CD4-positive, alpha-beta memory T cell (primary cell): ENCODE measurements around the gene SLC16A3. TPM values are rescaled to one million over a fixed set of nuclear protein-coding genes. Genes with fewer than 3 reads are reported as not detected.

ENCODE experiments used
- CTCF ChIA-PET: fragments of 350-600 bp; sonication (Branson Sonifier 250); formaldehyde crosslinking; loops from one replicate; lab custom pipeline; 2021; ENCODE audit warnings: inconsistent platforms; ENCODE audit not compliant: partially characterized antibody; lab: Charles Lee
- POLR2A ChIA-PET: fragments of 350-600 bp; sonication (Branson Sonifier 250); formaldehyde crosslinking; loops from one replicate; lab custom pipeline; 2021; ENCODE audit not compliant: partially characterized antibody; lab: Charles Lee
- DNase-seq, 5 donors: peaks; one replicate each; pipeline versions ENCODE4 v3.0.0 to v3.0.0-alpha.2; 2020 to 2022; ENCODE audit warnings: mixed read lengths in 1 of 5
- H3K27ac ChIP-seq: one replicate; pipeline ENCODE4 v1.7.0; 2013; ENCODE audit warnings: low read depth, low read length
- H3K27me3 ChIP-seq: 2 replicates; pipeline ENCODE4 v1.7.0; 2013; ENCODE audit warnings: mild to moderate bottlenecking, low read length, moderate library complexity; ENCODE audit not compliant: insufficient read depth
- H3K36me3 ChIP-seq: 2 replicates; pipeline ENCODE4 v1.7.0; 2013; ENCODE audit warnings: mild to moderate bottlenecking, low read length, moderate library complexity; ENCODE audit not compliant: insufficient read depth
- H3K4me1 ChIP-seq: 2 replicates; pipeline ENCODE4 v1.7.0; 2013; ENCODE audit warnings: mild to moderate bottlenecking, low read length, moderate library complexity; ENCODE audit not compliant: insufficient read depth
- H3K4me3 ChIP-seq, 2 donors: one replicate each; pipeline ENCODE4 v1.7.0; 2013; ENCODE audit warnings: low read length in 2 of 2, mild to moderate bottlenecking in 1 of 2
- H3K9me3 ChIP-seq, 2 donors: one replicate each; pipeline ENCODE4 v1.7.0; 2013; ENCODE audit warnings: low read length in 2 of 2, control low read depth in 1 of 2; ENCODE audit not compliant: control insufficient read depth in 1 of 2
- H3K27ac Mint-ChIP-seq, 7 donors: one replicate each; pipeline ENCODE4 v1.8.0; 2020 to 2021; ENCODE audit warnings: mixed read lengths in 7 of 7, mild to moderate bottlenecking in 6 of 7, inconsistent platforms in 3 of 7, moderate library complexity in 3 of 7
- H3K27me3 Mint-ChIP-seq, 2 donors: one replicate each; pipeline ENCODE4 v1.8.0; 2020 to 2021; ENCODE audit warnings: mixed read lengths in 2 of 2
- H3K36me3 Mint-ChIP-seq, 2 donors: one replicate each; pipeline ENCODE4 v1.8.0; 2020 to 2021; ENCODE audit warnings: mixed read lengths in 2 of 2, inconsistent platforms in 1 of 2, mild to moderate bottlenecking in 1 of 2
- H3K4me1 Mint-ChIP-seq, 4 donors: one replicate each; pipeline ENCODE4 v1.8.0; 2020 to 2021; ENCODE audit warnings: mixed read lengths in 4 of 4, mild to moderate bottlenecking in 1 of 4
- H3K4me3 Mint-ChIP-seq, 8 donors: one replicate each; pipeline ENCODE4 v1.8.0; 2020 to 2021; ENCODE audit warnings: mixed read lengths in 8 of 8, mild to moderate bottlenecking in 7 of 8, moderate library complexity in 6 of 8, inconsistent platforms in 3 of 8
- H3K9me3 Mint-ChIP-seq, 8 donors: one replicate each; pipeline ENCODE4 v1.8.0; 2020 to 2021; ENCODE audit warnings: mixed read lengths in 8 of 8, mild to moderate bottlenecking in 5 of 8, inconsistent platforms in 3 of 8, moderate library complexity in 1 of 8
- intact Hi-C: fragments of 100-400 bp; cut with micrococcal nuclease; formaldehyde crosslinking; loops from one replicate; pipeline ENCODE4 v1.15.1; 2023
- polyA plus RNA-seq, 2 donors: library from polyadenylated mRNA; unstranded; fragments of 300-500 nt; fragmentation: Illumina TruSeq; gene quantifications; one replicate each; pipeline ENCODE4 v1.2.3, GENCODE V29; 2021
- total RNA-seq, 2 experiments: library from RNA; stranded (reverse); gene quantifications; one replicate each; pipeline ENCODE4 v1.2.3, GENCODE V29; 2021

SLC16A3 gene
- total and polyA plus RNA-seq, 4 experiments from 2014 or later: 1.4 to 31.4 (median 17.9) TPM

- Mint-ChIP-seq H3K27ac (peak overlapping the region in 4 of 7 donors; percentile 9 to 61 (median 26)), H3K36me3 (peaks cover 58 to 81% of the 10 kb centered on the region in 2 donors), H3K27me3 (no peaks in the 10 kb centered on the region), H3K4me3 (no peak overlapping the region), H3K9me3 (peaks cover 0 to 4% (median 0%) of the 10 kb centered on the region in 8 donors), H3K4me1 (peaks cover 10 to 57% (median 18%) of the 10 kb centered on the region in 4 donors)
- no peak for DNase-seq
- Histone ChIP-seq H3K4me1 (peaks cover 11% of the 10 kb centered on the region), H3K9me3 (no peaks in the 10 kb centered on the region), H3K36me3 (peaks cover 99% of the 10 kb centered on the region), H3K27ac (no peak overlapping the region), H3K4me3 (no peak overlapping the region), H3K27me3 (no peaks in the 10 kb centered on the region)
- intact Hi-C loops: no loop called here
- CTCF ChIA-PET: no interaction called here
- POLR2A ChIA-PET: interaction anchor here (0.9 kb wide), 1 partner anchor 41 kb away, joined by 3 read pairs; no protein-coding TSS in a partner anchor
Observed at GRCh38 chr17:82247182-82247823, 18.5 kb downstream of the SLC16A3 start.

GRCh38 chr17:82247856-82248671 is 19.2 kb downstream of the SLC16A3 start:
- H3K27me3 Mint-ChIP-seq: no peaks in the 10 kb centered on the region
- Histone ChIP-seq H3K27ac (no peak overlapping the region), H3K36me3 (peaks cover 99% of the 10 kb centered on the region), H3K4me3 (no peak overlapping the region), H3K9me3 (no peaks in the 10 kb centered on the region), H3K27me3 (no peaks in the 10 kb centered on the region), H3K4me1 (peaks cover 7% of the 10 kb centered on the region)
- intact Hi-C loops: no loop called here
- CTCF ChIA-PET: no interaction called here
- POLR2A ChIA-PET: no interaction called here
- no peak overlapping the region for H3K4me3 Mint-ChIP-seq
- DNase-seq: no peak
- H3K36me3 Mint-ChIP-seq: peaks cover 66 to 85% of the 10 kb centered on the region in 2 donors
- peaks cover 8 to 51% (median 15%) of the 10 kb centered on the region in 4 donors for H3K4me1 Mint-ChIP-seq
- peak overlapping the region in 4 of 7 donors; percentile 18 to 81 (median 62) for H3K27ac Mint-ChIP-seq
- H3K9me3 Mint-ChIP-seq: peaks cover 0 to 5% (median 0%) of the 10 kb centered on the region in 8 donors

- H3K9me3 Mint-ChIP-seq: peaks cover 0 to 3% (median 0%) of the 10 kb centered on the region in 8 donors
- peaks cover 67 to 79% of the 10 kb centered on the region in 2 donors for H3K36me3 Mint-ChIP-seq
- peak overlapping the region in 1 of 7 donors; percentile 81 for H3K27ac Mint-ChIP-seq
- ChIA-PET CTCF (no interaction called here), POLR2A (interaction anchor here (0.9 kb wide), 1 partner anchor 50 kb away, joined by 3 read pairs; no protein-coding TSS in a partner anchor)
- H3K27ac ChIP-seq: no peak overlapping the region
- H3K27me3 Mint-ChIP-seq: no peaks in the 10 kb centered on the region
- H3K27me3 ChIP-seq: no peaks in the 10 kb centered on the region
- no peak overlapping the region for H3K4me3 Mint-ChIP-seq
- intact Hi-C loops: no loop called here
- DNase-seq: peak in 1 of 5 donors; percentile 28
- peaks cover 7 to 46% (median 12%) of the 10 kb centered on the region in 4 donors for H3K4me1 Mint-ChIP-seq
- H3K36me3 ChIP-seq: peaks cover 96% of the 10 kb centered on the region
- no peaks in the 10 kb centered on the region for H3K9me3 ChIP-seq
- H3K4me1 ChIP-seq: peaks cover 7% of the 10 kb centered on the region
- H3K4me3 ChIP-seq: no peak overlapping the region
Observed at GRCh38 chr17:82248815-82249674, 20.2 kb downstream of the SLC16A3 start.

GRCh38 chr17:82249896-82250581 is 21.2 kb downstream of the SLC16A3 start:
- H3K4me3 ChIP-seq: no peak overlapping the region
- H3K36me3 ChIP-seq: peaks cover 86% of the 10 kb centered on the region
- peaks cover 57 to 69% of the 10 kb centered on the region in 2 donors for H3K36me3 Mint-ChIP-seq
- no peak overlapping the region for H3K27ac ChIP-seq
- peaks cover 0 to 2% (median 0%) of the 10 kb centered on the region in 8 donors for H3K9me3 Mint-ChIP-seq
- no peak overlapping the region for H3K4me3 Mint-ChIP-seq
- H3K4me1 ChIP-seq: peaks cover 7% of the 10 kb centered on the region
- intact Hi-C loops: no loop called here
- POLR2A ChIA-PET: no interaction called here
- H3K4me1 Mint-ChIP-seq: peaks cover 2 to 36% (median 6%) of the 10 kb centered on the region in 4 donors
- no peaks in the 10 kb centered on the region for H3K27me3 Mint-ChIP-seq
- CTCF ChIA-PET: interaction anchor here (1.0 kb wide), 1 partner anchor 8 kb away, joined by 3 read pairs; no protein-coding TSS in a partner anchor
- DNase-seq: no peak
- no peaks in the 10 kb centered on the region for H3K9me3 ChIP-seq
- H3K27ac Mint-ChIP-seq: peak overlapping the region in 1 of 7 donors; percentile 85
- no peaks in the 10 kb centered on the region for H3K27me3 ChIP-seq

- Histone ChIP-seq H3K36me3 (peaks cover 86% of the 10 kb centered on the region), H3K4me1 (peaks cover 7% of the 10 kb centered on the region), H3K27ac (no peak overlapping the region), H3K4me3 (no peak overlapping the region), H3K9me3 (no peaks in the 10 kb centered on the region), H3K27me3 (no peaks in the 10 kb centered on the region)
- H3K9me3 Mint-ChIP-seq: peaks cover 0 to 2% (median 0%) of the 10 kb centered on the region in 8 donors
- ChIA-PET POLR2A (no interaction called here), CTCF (interaction anchor here (1.0 kb wide), 1 partner anchor 9 kb away, joined by 3 read pairs; no protein-coding TSS in a partner anchor)
- H3K4me1 Mint-ChIP-seq: peaks cover 2 to 27% (median 7%) of the 10 kb centered on the region in 4 donors
- peaks cover 60 to 69% of the 10 kb centered on the region in 2 donors for H3K36me3 Mint-ChIP-seq
- intact Hi-C loops: no loop called here
- H3K4me3 Mint-ChIP-seq: no peak overlapping the region
- no peak for DNase-seq
- no peaks in the 10 kb centered on the region for H3K27me3 Mint-ChIP-seq
- H3K27ac Mint-ChIP-seq: peak overlapping the region in 3 of 7 donors; percentile 22 to 66 (median 52)
Observed at GRCh38 chr17:82250868-82251500, 22.1 kb downstream of the SLC16A3 start.

- ChIA-PET CTCF (no interaction called here), POLR2A (interaction anchor here (0.9 to 1.0 kb wide), 2 partner anchors 46 to 78 kb away, joined by 3 to 4 read pairs; no protein-coding TSS in a partner anchor)
- DNase-seq: no peak
- H3K4me1 ChIP-seq: peaks cover 9% of the 10 kb centered on the region
- no peak overlapping the region for H3K4me3 ChIP-seq
- Mint-ChIP-seq H3K4me1 (peaks cover 8 to 21% (median 15%) of the 10 kb centered on the region in 4 donors), H3K9me3 (peaks cover 0 to 2% (median 0%) of the 10 kb centered on the region in 8 donors), H3K36me3 (peaks cover 57 to 68% of the 10 kb centered on the region in 2 donors), H3K27me3 (no peaks in the 10 kb centered on the region), H3K4me3 (no peak overlapping the region), H3K27ac (peak overlapping the region in 4 of 7 donors; percentile 68 to 83 (median 74))
- intact Hi-C loops: no loop called here
- H3K36me3 ChIP-seq: peaks cover 82% of the 10 kb centered on the region
- no peak overlapping the region for H3K27ac ChIP-seq
- no peaks in the 10 kb centered on the region for H3K27me3 ChIP-seq
- H3K9me3 ChIP-seq: no peaks in the 10 kb centered on the region
Observed at GRCh38 chr17:82252511-82253178, 23.8 kb downstream of the SLC16A3 start.
